GM23338 (cell line): ENCODE results near the gene CALM1. TPM values are rescaled to one million over a fixed set of nuclear protein-coding genes. Genes with fewer than 3 reads are reported as not detected.

Source experiments
- ATAC-seq: fragments of 200-7000 bp; cut with Tn5 transposase; 3 replicates; pipeline ENCODE4 v1.9.1; 2020
- DNase-seq: peaks from one replicate; pipeline ENCODE4 v3.0.0-alpha.2; 2015; ENCODE audit warnings: low spot score
- H2AFZ ChIP-seq: fragments of 200-600 bp; sonication (generic); 2 replicates; pipeline ENCODE4 v1.8.0; 2016; ENCODE audit warnings: antibody characterized with exemption, mild to moderate bottlenecking, moderate library complexity
- H3F3A ChIP-seq: fragments of 200-600 bp; sonication (generic); replicated peaks from 2 replicates; pipeline ENCODE4 v1.8.0; 2017; ENCODE audit warnings: antibody characterized with exemption, mixed run types, low read depth
- H3K27ac ChIP-seq: fragments of 200-600 bp; sonication (generic); 2 replicates; pipeline ENCODE4 v1.6.1; 2016; ENCODE audit warnings: low read depth
- H3K27me3 ChIP-seq: fragments of 200-600 bp; sonication (generic); 2 replicates; pipeline ENCODE4 v1.8.0; 2016; ENCODE audit warnings: mild to moderate bottlenecking, mixed run types, moderate library complexity; ENCODE audit not compliant: insufficient read depth
- H3K36me3 ChIP-seq: fragments of 200-600 bp; sonication (generic); 2 replicates; pipeline ENCODE4 v1.8.0; 2016; ENCODE audit warnings: mild to moderate bottlenecking; ENCODE audit not compliant: insufficient read depth
- H3K4me1 ChIP-seq: fragments of 200-600 bp; sonication (generic); 2 replicates; pipeline ENCODE4 v1.8.0; 2016; ENCODE audit warnings: mild to moderate bottlenecking, moderate library complexity; ENCODE audit not compliant: insufficient read depth
- H3K4me2 ChIP-seq: fragments of 200-600 bp; sonication (generic); 2 replicates; pipeline ENCODE4 v1.7.1; 2017; ENCODE audit warnings: mixed run types
- H3K4me3 ChIP-seq: fragments of 200-600 bp; sonication (generic); 2 replicates; pipeline ENCODE4 v1.6.1; 2016; ENCODE audit warnings: mixed run types
- H3K79me2 ChIP-seq: fragments of 200-600 bp; sonication (generic); replicated peaks from 2 replicates; pipeline ENCODE4 v1.8.0; 2017; ENCODE audit warnings: mild to moderate bottlenecking; ENCODE audit not compliant: insufficient read depth
- H3K9me2 ChIP-seq: fragments of 200-600 bp; sonication (generic); 2 replicates; pipeline ENCODE4 v1.8.0; 2017; ENCODE audit not compliant: insufficient read depth
- H4K20me1 ChIP-seq: fragments of 200-600 bp; sonication (generic); replicated peaks from 2 replicates; pipeline ENCODE4 v1.8.0; 2017; ENCODE audit warnings: mild to moderate bottlenecking; ENCODE audit not compliant: insufficient read depth
- H3K27ac Mint-ChIP-seq: 2 replicates; pipeline ENCODE4 v1.8.0; 2020; ENCODE audit warnings: inconsistent platforms, mild to moderate bottlenecking, moderate library complexity, mixed read lengths
- H3K27me3 Mint-ChIP-seq: 3 replicates; pipeline ENCODE4 v1.8.0; 2022; ENCODE audit warnings: low read depth, mild to moderate bottlenecking, moderate library complexity, mixed read lengths, inconsistent platforms; ENCODE audit not compliant: insufficient read depth, poor library complexity
- H3K36me3 Mint-ChIP-seq: 3 replicates; pipeline ENCODE4 v1.8.0; 2021; ENCODE audit warnings: low read depth, mild to moderate bottlenecking, inconsistent platforms, moderate library complexity, mixed read lengths
- H3K4me1 Mint-ChIP-seq: 3 replicates; pipeline ENCODE4 v1.8.0; 2020; ENCODE audit warnings: mild to moderate bottlenecking, inconsistent platforms, mixed read lengths
- H3K4me3 Mint-ChIP-seq: 3 replicates; pipeline ENCODE4 v1.8.0; 2021; ENCODE audit warnings: moderate library complexity, mild to moderate bottlenecking, inconsistent platforms, mixed read lengths
- H3K9me3 Mint-ChIP-seq: 3 replicates; pipeline ENCODE4 v1.8.0; 2020; ENCODE audit warnings: moderate library complexity, mild to moderate bottlenecking, inconsistent platforms, mixed read lengths
- CREB1 ChIP-seq: fragments of 250-450 bp; sonication (Bioruptor Pico); IDR thresholded peaks from 2 replicates; pipeline ENCODE4 v1.5.0; 2020; ENCODE audit warnings: low read depth, mild to moderate bottlenecking, moderate library complexity
- EZH2phosphoT487 ChIP-seq: fragments of 200-600 bp; sonication (generic); IDR thresholded peaks from one replicate; pipeline ENCODE4 v1.8.1; 2018; ENCODE audit warnings: antibody characterized with exemption; ENCODE audit not compliant: unreplicated experiment
- STAT1 ChIP-seq: IDR thresholded peaks from one replicate; pipeline ENCODE4 v1.6.1; 2016; ENCODE audit warnings: antibody characterized with exemption; ENCODE audit not compliant: unreplicated experiment
- polyA plus RNA-seq: library from polyadenylated mRNA; unstranded; fragments of >200 nt; fragmentation: Nextera tagmentation; extraction: Ambion mirVana; gene quantifications from 2 replicates; pipeline ENCODE4 v1.2.1, GENCODE V29; 2016
- total RNA-seq: library from RNA; depleted of rRNA; stranded (reverse); fragments of >200 nt; shearing (Covaris generic); gene quantifications from 2 replicates; pipeline ENCODE4 v1.2.3, GENCODE V29; 2014
- TF ChIP-seq, protein P1 (sequence below): IDR thresholded peaks from one replicate; pipeline ENCODE4 v1.6.1; 2018; ENCODE audit warnings: antibody characterized with exemption; ENCODE audit not compliant: unreplicated experiment
- TF ChIP-seq, protein P2 (sequence below): fragments of 250-450 bp; sonication (Bioruptor Pico); IDR thresholded peaks from 2 replicates; pipeline ENCODE4 v1.5.0; 2020; ENCODE audit warnings: mild to moderate bottlenecking, moderate library complexity

CALM1 gene
- total and polyA plus RNA-seq, 2 experiments from 2014 or later: 308 to 2,024 TPM

DNA sequence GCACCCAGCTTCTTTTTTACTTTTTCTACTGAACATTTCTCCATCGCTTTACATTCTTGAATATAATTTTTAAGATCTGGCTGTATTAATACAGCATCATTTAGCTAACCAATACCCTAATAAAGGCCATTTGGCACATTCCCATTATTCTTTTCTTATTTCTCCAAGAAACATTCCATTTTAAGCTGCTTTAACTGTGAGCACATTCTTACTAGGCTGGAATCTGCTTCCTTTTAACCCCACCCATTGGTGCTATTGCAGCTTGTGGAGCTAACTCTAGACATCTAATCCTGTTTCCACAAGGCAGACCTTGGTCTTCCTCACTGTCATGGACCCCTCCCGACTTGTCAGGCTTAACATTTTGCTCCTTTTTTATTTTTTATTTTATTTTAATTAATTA is 15.2 kb downstream of the CALM1 start:
- Histone ChIP-seq H2AFZ (no peak overlapping the region), H3K4me1 (peaks cover 11% of the 10 kb centered on the region), H3K36me3 (no peaks in the 10 kb centered on the region; the same call in 1 of the 2 replicates), H3K9me2 (no peaks in the 10 kb centered on the region), H3K27me3 (no peaks in the 10 kb centered on the region), H3K4me2 (no peak overlapping the region), H3F3A (no peaks in the 10 kb centered on the region), H4K20me1 (no peaks in the 10 kb centered on the region; the same call in 1 of the 2 replicates), H3K79me2 (no peaks in the 10 kb centered on the region), H3K27ac (no peak overlapping the region), H3K4me3 (no peak overlapping the region)
- TF ChIP-seq STAT1: no peak
- no peak for TF ChIP-seq EZH2phosphoT487
- TF ChIP-seq, protein P1, sequence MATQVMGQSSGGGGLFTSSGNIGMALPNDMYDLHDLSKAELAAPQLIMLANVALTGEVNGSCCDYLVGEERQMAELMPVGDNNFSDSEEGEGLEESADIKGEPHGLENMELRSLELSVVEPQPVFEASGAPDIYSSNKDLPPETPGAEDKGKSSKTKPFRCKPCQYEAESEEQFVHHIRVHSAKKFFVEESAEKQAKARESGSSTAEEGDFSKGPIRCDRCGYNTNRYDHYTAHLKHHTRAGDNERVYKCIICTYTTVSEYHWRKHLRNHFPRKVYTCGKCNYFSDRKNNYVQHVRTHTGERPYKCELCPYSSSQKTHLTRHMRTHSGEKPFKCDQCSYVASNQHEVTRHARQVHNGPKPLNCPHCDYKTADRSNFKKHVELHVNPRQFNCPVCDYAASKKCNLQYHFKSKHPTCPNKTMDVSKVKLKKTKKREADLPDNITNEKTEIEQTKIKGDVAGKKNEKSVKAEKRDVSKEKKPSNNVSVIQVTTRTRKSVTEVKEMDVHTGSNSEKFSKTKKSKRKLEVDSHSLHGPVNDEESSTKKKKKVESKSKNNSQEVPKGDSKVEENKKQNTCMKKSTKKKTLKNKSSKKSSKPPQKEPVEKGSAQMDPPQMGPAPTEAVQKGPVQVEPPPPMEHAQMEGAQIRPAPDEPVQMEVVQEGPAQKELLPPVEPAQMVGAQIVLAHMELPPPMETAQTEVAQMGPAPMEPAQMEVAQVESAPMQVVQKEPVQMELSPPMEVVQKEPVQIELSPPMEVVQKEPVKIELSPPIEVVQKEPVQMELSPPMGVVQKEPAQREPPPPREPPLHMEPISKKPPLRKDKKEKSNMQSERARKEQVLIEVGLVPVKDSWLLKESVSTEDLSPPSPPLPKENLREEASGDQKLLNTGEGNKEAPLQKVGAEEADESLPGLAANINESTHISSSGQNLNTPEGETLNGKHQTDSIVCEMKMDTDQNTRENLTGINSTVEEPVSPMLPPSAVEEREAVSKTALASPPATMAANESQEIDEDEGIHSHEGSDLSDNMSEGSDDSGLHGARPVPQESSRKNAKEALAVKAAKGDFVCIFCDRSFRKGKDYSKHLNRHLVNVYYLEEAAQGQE: no peak
- no peak for TF ChIP-seq CREB1 (CRISPR knock-in tag)
- TF ChIP-seq, protein P2, sequence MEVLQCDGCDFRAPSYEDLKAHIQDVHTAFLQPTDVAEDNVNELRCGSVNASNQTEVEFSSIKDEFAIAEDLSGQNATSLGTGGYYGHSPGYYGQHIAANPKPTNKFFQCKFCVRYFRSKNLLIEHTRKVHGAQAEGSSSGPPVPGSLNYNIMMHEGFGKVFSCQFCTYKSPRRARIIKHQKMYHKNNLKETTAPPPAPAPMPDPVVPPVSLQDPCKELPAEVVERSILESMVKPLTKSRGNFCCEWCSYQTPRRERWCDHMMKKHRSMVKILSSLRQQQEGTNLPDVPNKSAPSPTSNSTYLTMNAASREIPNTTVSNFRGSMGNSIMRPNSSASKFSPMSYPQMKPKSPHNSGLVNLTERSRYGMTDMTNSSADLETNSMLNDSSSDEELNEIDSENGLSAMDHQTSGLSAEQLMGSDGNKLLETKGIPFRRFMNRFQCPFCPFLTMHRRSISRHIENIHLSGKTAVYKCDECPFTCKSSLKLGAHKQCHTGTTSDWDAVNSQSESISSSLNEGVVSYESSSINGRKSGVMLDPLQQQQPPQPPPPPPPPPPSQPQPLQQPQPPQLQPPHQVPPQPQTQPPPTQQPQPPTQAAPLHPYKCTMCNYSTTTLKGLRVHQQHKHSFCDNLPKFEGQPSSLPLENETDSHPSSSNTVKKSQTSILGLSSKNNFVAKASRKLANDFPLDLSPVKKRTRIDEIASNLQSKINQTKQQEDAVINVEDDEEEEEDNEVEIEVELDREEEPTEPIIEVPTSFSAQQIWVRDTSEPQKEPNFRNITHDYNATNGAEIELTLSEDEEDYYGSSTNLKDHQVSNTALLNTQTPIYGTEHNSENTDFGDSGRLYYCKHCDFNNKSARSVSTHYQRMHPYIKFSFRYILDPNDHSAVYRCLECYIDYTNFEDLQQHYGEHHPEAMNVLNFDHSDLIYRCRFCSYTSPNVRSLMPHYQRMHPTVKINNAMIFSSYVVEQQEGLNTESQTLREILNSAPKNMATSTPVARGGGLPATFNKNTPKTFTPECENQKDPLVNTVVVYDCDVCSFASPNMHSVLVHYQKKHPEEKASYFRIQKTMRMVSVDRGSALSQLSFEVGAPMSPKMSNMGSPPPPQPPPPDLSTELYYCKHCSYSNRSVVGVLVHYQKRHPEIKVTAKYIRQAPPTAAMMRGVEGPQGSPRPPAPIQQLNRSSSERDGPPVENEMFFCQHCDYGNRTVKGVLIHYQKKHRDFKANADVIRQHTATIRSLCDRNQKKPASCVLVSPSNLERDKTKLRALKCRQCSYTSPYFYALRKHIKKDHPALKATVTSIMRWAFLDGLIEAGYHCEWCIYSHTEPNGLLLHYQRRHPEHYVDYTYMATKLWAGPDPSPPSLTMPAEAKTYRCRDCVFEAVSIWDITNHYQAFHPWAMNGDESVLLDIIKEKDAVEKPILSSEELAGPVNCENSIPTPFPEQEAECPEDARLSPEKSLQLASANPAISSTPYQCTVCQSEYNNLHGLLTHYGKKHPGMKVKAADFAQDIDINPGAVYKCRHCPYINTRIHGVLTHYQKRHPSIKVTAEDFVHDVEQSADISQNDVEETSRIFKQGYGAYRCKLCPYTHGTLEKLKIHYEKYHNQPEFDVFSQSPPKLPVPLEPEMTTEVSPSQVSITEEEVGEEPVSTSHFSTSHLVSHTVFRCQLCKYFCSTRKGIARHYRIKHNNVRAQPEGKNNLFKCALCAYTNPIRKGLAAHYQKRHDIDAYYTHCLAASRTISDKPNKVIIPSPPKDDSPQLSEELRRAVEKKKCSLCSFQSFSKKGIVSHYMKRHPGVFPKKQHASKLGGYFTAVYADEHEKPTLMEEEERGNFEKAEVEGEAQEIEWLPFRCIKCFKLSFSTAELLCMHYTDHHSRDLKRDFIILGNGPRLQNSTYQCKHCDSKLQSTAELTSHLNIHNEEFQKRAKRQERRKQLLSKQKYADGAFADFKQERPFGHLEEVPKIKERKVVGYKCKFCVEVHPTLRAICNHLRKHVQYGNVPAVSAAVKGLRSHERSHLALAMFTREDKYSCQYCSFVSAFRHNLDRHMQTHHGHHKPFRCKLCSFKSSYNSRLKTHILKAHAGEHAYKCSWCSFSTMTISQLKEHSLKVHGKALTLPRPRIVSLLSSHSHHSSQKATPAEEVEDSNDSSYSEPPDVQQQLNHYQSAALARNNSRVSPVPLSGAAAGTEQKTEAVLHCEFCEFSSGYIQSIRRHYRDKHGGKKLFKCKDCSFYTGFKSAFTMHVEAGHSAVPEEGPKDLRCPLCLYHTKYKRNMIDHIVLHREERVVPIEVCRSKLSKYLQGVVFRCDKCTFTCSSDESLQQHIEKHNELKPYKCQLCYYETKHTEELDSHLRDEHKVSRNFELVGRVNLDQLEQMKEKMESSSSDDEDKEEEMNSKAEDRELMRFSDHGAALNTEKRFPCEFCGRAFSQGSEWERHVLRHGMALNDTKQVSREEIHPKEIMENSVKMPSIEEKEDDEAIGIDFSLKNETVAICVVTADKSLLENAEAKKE (CRISPR knock-in tag): no peak
- Mint-ChIP-seq H3K9me3 (no peaks in the 10 kb centered on the region), H3K27me3 (no peaks in the 10 kb centered on the region), H3K27ac (no peak overlapping the region), H3K4me3 (no peak overlapping the region), H3K4me1 (no peaks in the 10 kb centered on the region; the same call in 1 of the 3 replicates), H3K36me3 (no peaks in the 10 kb centered on the region)
- no peak for ATAC-seq
- no peak for DNase-seq
